K562 (cell line): Measurements from ENCODE around the gene BEX3. TPM values are rescaled to one million over a fixed set of nuclear protein-coding genes. Genes with fewer than 3 reads are reported as not detected.

Source experiments
- BRF2 ChIP-seq: IDR thresholded peaks from 3 replicates; pipeline ENCODE4 v1.6.1; 2011; ENCODE audit warnings: borderline replicate concordance, mild to moderate bottlenecking; ENCODE audit not compliant: insufficient read length, insufficient read depth
- C11orf30 ChIP-seq: fragments of 450-650 bp; IDR thresholded peaks from 2 replicates; pipeline ENCODE4 v1.6.1; 2016; ENCODE audit warnings: low read depth, mild to moderate bottlenecking
- CBX5 ChIP-seq: IDR thresholded peaks from 2 replicates; pipeline ENCODE4 v1.6.1; 2014; ENCODE audit warnings: low read depth, borderline replicate concordance
- ILK ChIP-seq: fragments of 450-650 bp; IDR thresholded peaks from 2 replicates; pipeline ENCODE4 v1.6.1; 2016; ENCODE audit warnings: missing genetic modification characterization, low read depth, mild to moderate bottlenecking, missing compliant biosample characterization, moderate library complexity, borderline replicate concordance
- MNT ChIP-seq, 2 experiments: fragments of 450-650 bp; conservative IDR thresholded peaks; 2 replicates each; pipeline ENCODE4 v1.6.1; 2017; ENCODE audit warnings: mild to moderate bottlenecking in 2 of 2, moderate library complexity in 2 of 2
- NKRF ChIP-seq: fragments of 450-650 bp; IDR thresholded peaks from 2 replicates; pipeline ENCODE4 v1.6.1; 2016; ENCODE audit warnings: borderline replicate concordance
- PURB ChIP-seq: sonication (generic); formaldehyde crosslinking; IDR thresholded peaks from 2 replicates; pipeline ENCODE4 v1.9.0; 2021; ENCODE audit warnings: low read depth, mild to moderate bottlenecking, missing genetic modification reagents
- SMAD2 ChIP-seq: fragments of 150-350 bp; IDR thresholded peaks from 2 replicates; pipeline ENCODE4 v1.6.1; 2014; ENCODE audit warnings: low read depth, mild to moderate bottlenecking, low read length
- STAT6 ChIP-seq: sonication (generic); formaldehyde crosslinking; IDR thresholded peaks from 2 replicates; pipeline ENCODE4 v1.8.1; 2023; ENCODE audit warnings: mild to moderate bottlenecking, missing genetic modification reagents
- ZFP36 ChIP-seq: fragments of 150-350 bp; IDR thresholded peaks from 2 replicates; pipeline ENCODE4 v1.6.1; 2018; ENCODE audit warnings: low read length, low read depth; ENCODE audit not compliant: partially characterized antibody
- ZNF165 ChIP-seq: fragments of 250-450 bp; sonication (Bioruptor Pico); IDR thresholded peaks from 2 replicates; pipeline ENCODE4 v1.4.0; 2020; ENCODE audit warnings: borderline replicate concordance
- ZNF639 ChIP-seq, 2 experiments: fragments of 200-800 bp in 1 of 2; sonication (Bioruptor generic) in 1 of 2; sonication (generic) in 1 of 2; formaldehyde crosslinking in 1 of 2; IDR thresholded peaks in 1 of 2; conservative IDR thresholded peaks in 1 of 2; 2 replicates each; pipeline versions ENCODE4 v1.5.0 to v1.6.1; 2016 to 2020; ENCODE audit warnings: missing compliant biosample characterization in 1 of 2, missing genetic modification characterization in 1 of 2, missing genetic modification reagents in 1 of 2
- ZNF699 ChIP-seq: fragments of 250-450 bp; sonication (Bioruptor Pico); IDR thresholded peaks from 2 replicates; pipeline ENCODE4 v1.8.0; 2021; ENCODE audit warnings: mild to moderate bottlenecking, moderate library complexity; ENCODE audit not compliant: insufficient replicate concordance
- ZSCAN32 ChIP-seq: fragments of 450-650 bp; formaldehyde crosslinking; IDR thresholded peaks from 2 replicates; pipeline ENCODE4 v1.4.0; 2020; ENCODE audit warnings: mild to moderate bottlenecking, moderate library complexity
- polyA plus RNA-seq, 8 experiments: library from polyadenylated mRNA; depleted of rRNA in 4 of 8; stranded (reverse) in 5 of 8; unstranded in 3 of 8; fragments of >200 nt; fragmentation: Nextera tagmentation in 2 of 8; fragmentation: Illumina TruSeq in 1 of 8; extraction: Ambion mirVana in 2 of 8; extraction: Trizol in 1 of 8; gene quantifications; 2 replicates each; pipeline versions ENCODE4 v1.2.1 to v1.2.3, GENCODE V29; 2011 to 2014; ENCODE audit warnings: inconsistent platforms in 1 of 8, missing spikeins in 1 of 8
- total RNA-seq, 7 experiments: library from RNA; depleted of rRNA in 6 of 7; stranded (reverse); fragments of >200 nt in 6 of 7; fragmentation: Illumina TruSeq in 2 of 7; extraction: Trizol in 2 of 7; gene quantifications; 2 replicates each; pipeline versions ENCODE4 v1.2.1 to v1.2.3, GENCODE V29; 2011 to 2021; ENCODE audit warnings: low replicate concordance in 1 of 7

The BEX3 gene
- total and polyA plus RNA-seq, 9 of the 15 experiments (the other 6 are each of a cell fraction or from before 2014, with no cell fraction given) = 0.21 to 0.47 TPM; not detected in 7

- TF ChIP-seq ZNF165 (CRISPR knock-in tag) = no peak
- TF ChIP-seq MNT (conservative IDR thresholded peaks at IDR 0.05) = peak in 1 of 2 experiments; percentile 74; a peak in 2 of 4 replicates
- no peak for TF ChIP-seq BRF2
- no peak for TF ChIP-seq STAT6 (CRISPR knock-in tag)
- TF ChIP-seq SMAD2 = no peak
- TF ChIP-seq C11orf30 = no peak
- TF ChIP-seq CBX5 = no peak
- no peak for TF ChIP-seq ZNF639 (CRISPR knock-in tag; conservative IDR thresholded peaks at IDR 0.05 in 1 of 2, IDR thresholded peaks at IDR 0.05 in 1 of 2)
- TF ChIP-seq ZFP36 = no peak
- no peak; the same call in 1 of the 2 replicates for TF ChIP-seq NKRF
- no peak for TF ChIP-seq ILK (tag)
- no peak for TF ChIP-seq PURB (CRISPR knock-in tag)
- TF ChIP-seq ZNF699 = no peak
- no peak for TF ChIP-seq ZSCAN32
These were observed 28.1 kb downstream of the BEX3 start (continued) for GRCh38 chrX:103404231-103405008.
